ENCODE measurements around the gene VPS18.

- no peak for TF ChIP-seq EZH2 (IDR thresholded peaks at IDR 0.05; ENCODE audit: borderline replicate concordance, low read length)
- no peak for TF ChIP-seq CTCF (conservative IDR thresholded peaks at IDR 0.05 in 1 of 2, IDR thresholded peaks at IDR 0.05 in 1 of 2; ENCODE audit: extremely low read depth in 1 of 2, insufficient read depth in 1 of 2, low read depth in 1 of 2, low read length in 2 of 2)
Measured at GRCh38 chr15:40901053-40901443, 6.8 kb downstream of the VPS18 start.

All from mammary epithelial cell (primary cell).